ENCODE results near the gene SEMA5A.

SEMA5A gene

DNA sequence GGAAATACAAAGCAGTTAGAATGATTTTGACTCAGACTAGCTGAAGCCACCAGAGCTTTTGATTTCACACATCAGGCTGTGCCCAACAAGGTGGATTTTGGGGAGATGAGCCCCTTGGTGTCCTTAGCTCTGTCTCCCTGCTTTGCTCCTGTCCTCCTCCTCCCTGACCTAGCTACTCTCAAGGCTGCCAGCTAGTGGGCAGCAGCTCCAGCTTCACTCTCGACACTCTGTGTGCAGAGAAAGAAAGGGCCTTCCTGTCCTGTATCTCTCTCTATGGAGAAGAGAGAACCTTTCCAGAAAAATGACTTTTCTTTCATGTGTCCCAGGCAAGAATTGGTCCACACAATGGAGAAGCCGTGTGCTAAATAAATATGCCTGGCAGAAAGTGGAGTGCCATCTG lies 446.2 kb downstream of the SEMA5A start:
- TF ChIP-seq GATA2 (IDR thresholded peaks at IDR 0.05; ENCODE audit: low read depth, low read length) = no peak
- TF ChIP-seq GATA3 (IDR thresholded peaks at IDR 0.05; ENCODE audit: low read depth, low read length) = no peak

DNA sequence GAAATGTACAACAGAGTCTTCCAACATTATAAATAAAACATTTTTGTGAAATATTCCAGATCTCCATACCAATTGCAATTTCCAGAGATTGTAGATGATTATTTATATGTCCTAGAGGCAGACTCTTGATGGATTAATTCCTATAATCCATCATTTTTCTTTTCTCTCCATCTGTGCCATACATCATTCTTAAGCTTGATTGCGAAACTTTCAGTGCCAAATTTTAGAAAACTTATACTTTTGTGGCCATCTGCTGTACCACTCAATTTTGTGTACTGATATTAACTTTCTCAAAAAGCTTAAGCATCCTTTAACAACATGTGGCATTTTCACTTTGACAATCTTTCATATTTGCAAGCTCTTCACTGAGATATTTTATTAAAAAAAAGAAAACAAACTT lies 446.9 kb downstream of the SEMA5A start:
- TF ChIP-seq GATA2 (IDR thresholded peaks at IDR 0.05; ENCODE audit: low read depth, low read length) = no peak
- no peak for TF ChIP-seq GATA3 (IDR thresholded peaks at IDR 0.05; ENCODE audit: low read depth, low read length)

DNA sequence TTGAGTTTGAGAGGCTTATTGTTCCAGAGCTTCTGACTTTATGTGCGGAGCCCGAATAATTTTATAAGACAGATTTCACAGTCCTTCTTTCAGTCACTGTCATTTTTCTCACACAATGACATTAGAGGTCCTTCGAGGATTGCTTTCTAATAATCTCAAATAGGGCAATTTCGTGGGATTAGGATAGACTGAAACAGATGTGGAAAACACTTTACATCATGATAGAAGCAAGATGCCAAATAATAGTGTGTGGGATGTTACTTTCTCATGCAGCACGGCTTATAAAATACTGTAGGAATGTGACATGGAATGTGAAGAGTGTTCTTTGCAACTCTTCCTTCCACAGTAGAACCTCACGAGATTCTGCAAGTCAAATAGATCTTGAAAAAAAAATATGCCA lies 451.3 kb downstream of the SEMA5A start:
- TF ChIP-seq GATA2 (IDR thresholded peaks at IDR 0.05; ENCODE audit: low read depth, low read length) (no peak), GATA3 (IDR thresholded peaks at IDR 0.05; ENCODE audit: low read depth, low read length) (no peak)

DNA sequence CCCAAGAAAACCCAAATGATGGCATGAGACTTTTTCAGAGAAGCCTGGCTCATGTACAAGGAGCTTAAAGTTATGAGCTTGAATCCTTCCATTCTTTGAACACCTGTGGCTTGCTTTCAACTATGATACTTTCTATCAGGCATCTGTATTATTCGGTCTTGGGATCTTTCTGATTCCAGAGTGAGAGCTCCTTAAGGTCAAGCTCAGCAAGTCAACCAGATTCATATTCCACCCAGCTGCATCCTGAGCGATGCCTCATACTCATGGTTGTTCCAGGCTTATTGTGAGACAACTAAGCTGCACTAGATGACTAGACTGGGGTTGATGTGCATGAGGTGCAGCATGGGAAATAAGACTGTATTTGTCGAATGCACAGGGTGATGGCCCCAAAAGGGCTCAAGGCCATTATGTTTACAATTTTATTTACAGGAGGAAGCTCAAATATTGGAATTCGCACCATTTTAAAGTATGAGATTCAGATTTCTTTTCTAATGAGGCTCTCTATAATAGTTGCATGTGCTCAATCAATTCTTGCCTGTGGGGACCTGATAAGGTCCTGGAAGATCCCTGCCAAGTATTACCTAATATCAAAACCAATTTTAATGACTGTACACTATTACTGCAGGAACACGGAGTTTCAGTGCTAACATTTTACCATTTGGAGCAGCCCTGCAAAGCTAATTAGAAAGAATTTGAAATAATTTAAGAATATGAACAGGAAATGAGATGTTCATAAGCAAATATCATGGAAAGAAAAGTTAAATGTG lies 453.8 kb downstream of the SEMA5A start:
- TF ChIP-seq GATA3 (IDR thresholded peaks at IDR 0.05; ENCODE audit: low read depth, low read length) (no peak), GATA2 (IDR thresholded peaks at IDR 0.05; ENCODE audit: low read depth, low read length) (no peak)

DNA sequence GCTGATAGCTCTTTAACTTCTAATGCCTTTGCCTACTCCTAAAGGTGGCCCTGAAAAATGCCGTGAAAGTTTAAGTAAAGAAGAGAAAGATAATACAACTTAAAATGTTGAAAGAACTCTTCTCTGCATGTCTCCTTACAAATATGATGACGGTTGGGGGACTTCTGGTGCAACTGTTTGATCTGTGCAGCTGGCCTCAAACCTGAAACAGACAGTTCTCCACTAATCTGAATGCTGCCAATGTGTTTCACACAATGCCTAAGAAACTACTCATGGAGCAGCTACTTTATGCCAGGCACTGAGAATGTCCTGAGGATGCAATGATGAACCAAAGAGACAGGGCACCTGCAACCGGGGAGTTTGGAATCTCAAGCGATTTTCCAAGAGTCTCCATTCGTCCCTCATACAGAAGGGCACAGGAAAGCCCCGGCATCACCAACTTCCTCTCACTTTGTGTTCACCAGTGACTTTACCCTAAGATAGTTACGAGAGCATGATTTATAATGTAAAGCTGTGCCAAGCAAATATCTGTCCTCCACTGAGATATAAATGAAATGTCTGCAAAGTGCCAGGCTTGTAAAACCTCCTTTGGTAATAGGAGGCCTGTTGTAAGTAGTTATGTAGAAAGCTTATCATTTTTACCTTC lies 455.4 kb downstream of the SEMA5A start:
- TF ChIP-seq GATA3 (IDR thresholded peaks at IDR 0.05; ENCODE audit: low read depth, low read length) (no peak), GATA2 (IDR thresholded peaks at IDR 0.05; ENCODE audit: low read depth, low read length) (no peak)

DNA sequence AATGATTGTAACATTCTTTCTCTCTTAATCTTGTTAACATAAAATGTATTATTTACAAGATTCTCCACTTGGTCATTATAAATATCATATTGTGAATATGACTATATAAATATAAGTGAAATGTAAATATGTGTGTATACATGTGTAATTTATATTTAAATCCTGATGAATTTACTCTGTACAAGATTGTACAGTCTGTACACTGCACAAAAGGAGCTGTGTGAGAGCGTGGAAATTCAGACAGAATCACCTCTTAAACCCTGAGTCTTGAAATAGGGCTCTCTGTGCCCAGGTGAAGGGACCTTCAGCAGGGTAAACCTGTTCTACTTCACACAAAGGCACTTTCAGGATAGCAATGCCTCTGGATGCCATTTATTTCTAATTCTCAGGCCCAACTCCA lies 456.0 kb downstream of the SEMA5A start:
- TF ChIP-seq GATA3 (IDR thresholded peaks at IDR 0.05; ENCODE audit: low read depth, low read length) (no peak), GATA2 (IDR thresholded peaks at IDR 0.05; ENCODE audit: low read depth, low read length) (no peak)

DNA sequence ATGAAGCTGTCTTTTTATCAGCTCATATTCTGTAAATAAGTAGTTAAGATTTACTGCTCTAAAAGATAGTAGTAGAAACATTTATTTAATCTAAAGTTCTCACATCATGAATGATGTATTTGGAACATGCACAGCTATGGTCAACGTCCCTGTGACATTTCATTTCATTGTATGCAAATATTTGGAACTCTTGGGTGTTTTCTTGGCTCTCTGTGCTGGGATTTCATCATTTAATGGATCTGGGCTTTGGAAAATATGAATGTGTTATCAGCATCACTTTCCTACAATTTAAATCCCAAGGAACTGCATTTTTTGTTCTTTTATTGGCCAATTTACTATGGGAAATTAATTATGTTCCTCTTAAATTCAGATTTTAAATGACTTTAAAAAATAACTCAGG lies 462.9 kb downstream of the SEMA5A start:
- TF ChIP-seq GATA3 (IDR thresholded peaks at IDR 0.05; ENCODE audit: low read depth, low read length) (no peak), GATA2 (IDR thresholded peaks at IDR 0.05; ENCODE audit: low read depth, low read length) (no peak)

DNA sequence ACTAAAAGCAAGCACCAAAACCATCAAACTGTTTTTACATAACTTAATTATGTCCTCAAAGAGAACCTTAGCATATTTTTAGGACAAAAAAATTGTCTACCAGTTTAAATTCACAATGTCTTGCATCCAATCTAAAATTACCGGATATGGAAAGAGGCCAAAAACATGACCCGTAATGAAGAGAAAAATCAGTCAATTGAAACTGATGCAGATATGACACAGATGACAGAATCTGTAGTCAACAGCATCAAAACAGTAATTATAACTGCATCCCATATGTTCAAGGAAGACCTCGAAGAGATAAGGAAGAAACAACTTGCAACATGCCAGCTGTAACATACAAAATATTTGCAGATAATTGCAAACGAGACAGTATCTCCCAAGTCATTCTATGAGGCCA lies 473.2 kb downstream of the SEMA5A start:
- TF ChIP-seq GATA2 (IDR thresholded peaks at IDR 0.05; ENCODE audit: low read depth, low read length) (no peak), GATA3 (IDR thresholded peaks at IDR 0.05; ENCODE audit: low read depth, low read length) (no peak)

DNA sequence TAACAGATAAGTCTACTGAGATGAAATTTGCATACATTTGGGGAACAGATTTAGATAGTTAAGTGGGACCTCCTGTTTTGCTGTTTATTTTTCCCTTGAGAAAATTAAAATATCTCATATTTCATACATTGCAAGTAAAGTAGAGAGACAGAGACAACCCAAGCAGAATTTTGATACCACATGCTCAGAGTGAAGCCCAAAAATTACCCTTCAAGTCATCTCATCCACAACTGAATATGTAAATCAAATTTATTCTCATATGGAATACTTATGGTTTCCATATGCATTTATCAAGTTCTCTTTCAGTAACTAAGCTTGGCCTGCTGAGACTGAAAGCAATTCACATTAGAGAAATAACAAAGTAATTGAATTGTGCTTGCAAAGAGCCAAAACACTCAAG lies 474.4 kb downstream of the SEMA5A start:
- no peak for TF ChIP-seq GATA2 (IDR thresholded peaks at IDR 0.05; ENCODE audit: low read depth, low read length)
- TF ChIP-seq GATA3 (IDR thresholded peaks at IDR 0.05; ENCODE audit: low read depth, low read length) = no peak

DNA sequence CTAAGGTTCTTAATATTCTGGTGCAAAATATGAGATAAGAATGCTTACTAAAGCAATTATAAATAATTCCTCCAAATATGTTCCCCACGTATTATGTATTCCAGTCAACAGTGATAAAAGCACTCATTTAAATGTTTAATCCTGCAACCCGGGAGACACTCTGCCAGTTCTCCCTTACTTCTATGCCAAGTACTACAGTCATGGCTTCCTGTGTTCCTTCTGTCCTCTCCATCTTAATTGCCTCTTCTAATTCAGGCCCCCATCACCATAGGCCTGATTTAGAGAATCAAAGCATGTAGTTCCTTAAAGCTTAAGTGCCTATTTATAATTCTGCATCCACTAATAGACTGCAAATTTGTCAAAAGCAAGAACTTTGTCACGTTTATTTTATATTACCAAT lies 474.8 kb downstream of the SEMA5A start:
- TF ChIP-seq GATA2 (IDR thresholded peaks at IDR 0.05; ENCODE audit: low read depth, low read length) (no peak), GATA3 (IDR thresholded peaks at IDR 0.05; ENCODE audit: low read depth, low read length) (no peak)

DNA sequence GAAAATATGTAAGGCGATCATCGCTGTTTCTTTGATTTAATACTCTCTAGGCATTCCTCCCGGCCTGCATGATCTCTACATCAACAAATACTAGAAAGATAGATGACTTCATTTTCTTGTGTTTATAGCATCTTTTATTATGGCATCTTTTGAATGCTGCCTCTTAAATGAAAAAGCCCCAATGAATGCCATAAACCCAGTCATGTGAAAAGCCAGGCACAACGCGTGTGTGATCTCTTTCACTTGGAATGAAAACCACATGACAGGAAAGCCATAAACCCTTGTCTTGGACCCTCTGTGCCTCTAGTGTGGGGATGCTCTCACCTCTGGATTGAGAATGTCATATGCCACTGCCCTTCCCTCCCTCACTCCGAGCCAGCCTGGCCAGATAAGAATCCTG lies 476.2 kb downstream of the SEMA5A start:
- TF ChIP-seq GATA2 (IDR thresholded peaks at IDR 0.05; ENCODE audit: low read depth, low read length) = no peak
- no peak for TF ChIP-seq GATA3 (IDR thresholded peaks at IDR 0.05; ENCODE audit: low read depth, low read length)

DNA sequence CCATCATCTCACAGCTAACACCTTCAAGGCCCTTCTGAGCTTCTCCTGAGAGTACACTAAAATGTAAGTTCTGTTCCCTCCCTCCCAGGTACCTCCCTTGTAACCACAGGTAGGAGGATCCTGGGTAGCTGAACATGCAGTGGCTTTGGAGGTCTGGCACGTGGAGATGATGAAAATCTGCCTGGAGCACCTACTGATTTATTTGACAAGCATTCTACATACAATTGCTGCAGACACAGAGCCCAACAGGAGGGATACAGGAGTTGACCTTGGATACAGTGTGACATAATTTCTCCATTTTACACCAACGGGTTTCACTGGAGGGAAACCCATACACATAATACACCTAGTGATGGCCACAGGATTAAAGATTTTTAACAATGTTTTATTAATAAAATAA lies 478.7 kb downstream of the SEMA5A start:
- TF ChIP-seq GATA2 (IDR thresholded peaks at IDR 0.05; ENCODE audit: low read depth, low read length) = no peak
- no peak for TF ChIP-seq GATA3 (IDR thresholded peaks at IDR 0.05; ENCODE audit: low read depth, low read length)

DNA sequence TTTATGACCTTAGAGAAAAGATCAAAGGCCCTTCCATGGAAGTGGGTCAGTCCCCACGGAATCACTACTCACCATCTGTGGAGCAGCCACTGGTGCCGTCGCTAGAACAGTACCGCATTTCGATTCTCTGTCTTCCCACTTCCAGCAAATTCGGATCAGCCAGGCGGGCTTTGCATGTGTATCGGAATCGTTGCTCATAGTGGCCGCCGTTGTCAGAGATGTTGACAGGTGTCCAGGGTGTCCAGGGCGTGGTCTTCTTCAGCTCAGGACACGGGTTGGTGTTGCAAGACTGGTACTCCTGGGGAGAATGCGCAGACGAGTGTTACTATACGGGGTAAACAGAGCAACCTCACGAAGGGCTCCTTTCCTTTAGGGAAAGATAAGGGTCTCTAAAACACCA lies 479.5 kb downstream of the SEMA5A start:
- TF ChIP-seq GATA2 (IDR thresholded peaks at IDR 0.05; ENCODE audit: low read depth, low read length) (no peak), GATA3 (IDR thresholded peaks at IDR 0.05; ENCODE audit: low read depth, low read length) (no peak)

DNA sequence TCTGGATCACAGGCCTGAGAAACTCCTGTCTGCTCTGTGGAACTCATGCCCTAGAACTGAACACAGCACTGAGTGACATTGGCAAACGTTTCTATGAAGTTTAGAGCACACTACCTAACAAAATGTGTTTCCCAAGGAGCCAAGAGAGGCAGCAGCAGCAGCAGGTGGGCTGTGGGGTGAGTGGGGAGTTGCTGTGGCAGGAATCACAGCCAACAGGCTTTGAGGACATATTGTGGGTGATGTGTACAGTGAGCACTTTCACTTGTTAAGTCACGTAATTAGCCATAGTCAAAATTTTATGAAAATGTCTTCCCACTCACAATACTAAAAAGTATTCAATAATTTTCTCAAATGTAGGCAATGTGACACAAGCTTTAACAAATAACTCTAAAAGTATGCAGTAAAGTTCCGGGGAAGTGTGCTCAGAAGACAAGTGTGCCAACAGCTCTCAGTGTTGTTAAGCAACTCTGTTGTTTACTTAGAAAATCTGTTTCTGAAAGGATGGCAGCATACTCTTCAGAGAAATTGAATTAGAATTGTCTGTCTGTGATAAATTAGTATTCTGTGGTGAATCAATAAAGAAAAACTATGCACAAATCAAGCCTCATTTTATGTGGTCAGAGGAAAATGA lies 482.1 kb downstream of the SEMA5A start:
- TF ChIP-seq GATA3 (IDR thresholded peaks at IDR 0.05; ENCODE audit: low read depth, low read length) (no peak), GATA2 (IDR thresholded peaks at IDR 0.05; ENCODE audit: low read depth, low read length) (no peak)

DNA sequence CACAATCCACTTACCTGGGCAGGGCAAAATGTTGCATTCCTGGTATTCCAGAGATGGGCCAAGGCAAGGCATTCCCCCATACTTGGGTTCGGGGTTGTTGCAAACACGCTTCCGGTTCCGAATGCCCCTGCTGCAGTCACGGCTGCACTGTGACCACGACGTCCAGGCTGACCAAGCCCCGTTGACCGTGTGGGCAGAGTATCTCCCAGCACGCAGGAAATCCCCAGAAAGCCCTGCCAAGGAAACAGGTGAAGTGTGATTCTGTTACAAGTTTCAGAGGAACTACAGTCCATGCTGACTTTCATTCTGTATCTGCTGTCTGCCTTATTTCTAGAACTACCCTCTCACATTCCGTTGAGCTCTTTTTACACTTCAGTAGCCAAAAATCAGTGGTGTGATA lies 483.0 kb downstream of the SEMA5A start:
- TF ChIP-seq GATA2 (IDR thresholded peaks at IDR 0.05; ENCODE audit: low read depth, low read length) = no peak
- TF ChIP-seq GATA3 (IDR thresholded peaks at IDR 0.05; ENCODE audit: low read depth, low read length) = no peak

Data from SH-SY5Y (cell line).